Tibial artery (tissue), 4 donors: ENCODE results near the gene GLRX3.

ENCODE experiments used
- DNase-seq, 2 donors: peaks; one replicate each; pipeline ENCODE4 v3.0.0-alpha.2; 2019
- H3K27ac ChIP-seq, 2 donors: fragments of 200-600 bp; sonication (generic) in 1 of 2; 1 replicate in 1 of 2; 2 replicates in 1 of 2; pipeline ENCODE4 v1.5.1; 2018 to 2019; ENCODE audit warnings: mild to moderate bottlenecking in 1 of 2
- H3K27me3 ChIP-seq, 2 donors: fragments of 200-600 bp; sonication (generic) in 1 of 2; one replicate each; pipeline versions ENCODE4 v1.5.1 to v1.6.0; 2016 to 2019
- H3K36me3 ChIP-seq, 3 donors: fragments of 200-600 bp; sonication (generic) in 2 of 3; one replicate each; pipeline ENCODE4 v1.5.1; 2016 to 2019; ENCODE audit warnings: mild to moderate bottlenecking in 2 of 3
- H3K4me1 ChIP-seq, 4 donors: fragments of 200-600 bp; sonication (generic) in 2 of 4; 1 replicate in 3 of 4; 2 replicates in 1 of 4; pipeline ENCODE4 v1.5.1; 2016 to 2019
- H3K4me3 ChIP-seq, 2 donors: fragments of 200-600 bp; sonication (generic) in 1 of 2; 1 replicate in 1 of 2; 2 replicates in 1 of 2; pipeline ENCODE4 v1.5.1; 2018 to 2019; ENCODE audit warnings: mild to moderate bottlenecking in 2 of 2
- H3K9me3 ChIP-seq, 3 donors: fragments of 200-600 bp; sonication (generic) in 1 of 3; one replicate each; pipeline ENCODE4 v1.5.1; 2016 to 2019
- intact Hi-C: fragments of 100-400 bp; cut with DNase I; formaldehyde crosslinking; loops from one replicate; pipeline ENCODE4 v1.15.0; 2023; ENCODE audit warnings: low total_unique reads
- TF ChIP-seq, protein P1 (sequence below), 2 experiments: fragments of 200-600 bp in 1 of 2; fragments of 450-650 bp in 1 of 2; IDR thresholded peaks; one replicate each; pipeline ENCODE4 v1.5.1; 2017 to 2019; ENCODE audit warnings: antibody characterized with exemption in 2 of 2, mild to moderate bottlenecking in 1 of 2, moderate library complexity in 1 of 2

GLRX3 gene

GRCh38 chr10:130208807-130209206, 72.6 kb downstream of the GLRX3 start:
- intact Hi-C loops: no loop called here
- Histone ChIP-seq H3K4me1 (no peaks in the 10 kb centered on the region), H3K27ac (no peak overlapping the region), H3K4me3 (no peak overlapping the region), H3K27me3 (no peaks in the 10 kb centered on the region), H3K36me3 (no peaks in the 10 kb centered on the region), H3K9me3 (no peaks in the 10 kb centered on the region)
- no peak for DNase-seq
- TF ChIP-seq, protein P1, sequence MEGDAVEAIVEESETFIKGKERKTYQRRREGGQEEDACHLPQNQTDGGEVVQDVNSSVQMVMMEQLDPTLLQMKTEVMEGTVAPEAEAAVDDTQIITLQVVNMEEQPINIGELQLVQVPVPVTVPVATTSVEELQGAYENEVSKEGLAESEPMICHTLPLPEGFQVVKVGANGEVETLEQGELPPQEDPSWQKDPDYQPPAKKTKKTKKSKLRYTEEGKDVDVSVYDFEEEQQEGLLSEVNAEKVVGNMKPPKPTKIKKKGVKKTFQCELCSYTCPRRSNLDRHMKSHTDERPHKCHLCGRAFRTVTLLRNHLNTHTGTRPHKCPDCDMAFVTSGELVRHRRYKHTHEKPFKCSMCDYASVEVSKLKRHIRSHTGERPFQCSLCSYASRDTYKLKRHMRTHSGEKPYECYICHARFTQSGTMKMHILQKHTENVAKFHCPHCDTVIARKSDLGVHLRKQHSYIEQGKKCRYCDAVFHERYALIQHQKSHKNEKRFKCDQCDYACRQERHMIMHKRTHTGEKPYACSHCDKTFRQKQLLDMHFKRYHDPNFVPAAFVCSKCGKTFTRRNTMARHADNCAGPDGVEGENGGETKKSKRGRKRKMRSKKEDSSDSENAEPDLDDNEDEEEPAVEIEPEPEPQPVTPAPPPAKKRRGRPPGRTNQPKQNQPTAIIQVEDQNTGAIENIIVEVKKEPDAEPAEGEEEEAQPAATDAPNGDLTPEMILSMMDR (IDR thresholded peaks at IDR 0.05): no peak

DNA sequence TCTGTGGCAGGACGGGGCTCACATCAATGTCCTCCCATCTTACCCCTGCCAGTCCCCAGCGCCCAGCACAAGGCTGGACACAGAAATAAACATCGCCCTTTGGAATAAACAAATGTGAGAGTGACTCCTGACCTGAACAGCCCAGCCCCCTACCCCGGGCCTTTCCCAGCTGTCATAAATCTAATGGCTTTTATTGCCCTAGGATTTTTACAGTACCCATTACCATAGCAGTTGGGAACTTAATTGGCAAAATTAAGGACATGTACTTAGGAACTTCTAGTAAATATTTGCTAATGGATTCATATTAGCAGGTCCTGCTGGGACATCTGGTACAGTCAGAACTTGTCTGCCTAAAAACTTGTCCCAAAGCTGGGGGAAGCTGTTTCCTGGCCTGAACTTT, 76.6 kb downstream of the GLRX3 start:
- Histone ChIP-seq H3K4me1 (no peaks in the 10 kb centered on the region), H3K4me3 (no peak overlapping the region), H3K36me3 (no peaks in the 10 kb centered on the region), H3K9me3 (peaks cover 0 to 3% (median 0%) of the 10 kb centered on the region in 3 donors), H3K27ac (no peak overlapping the region), H3K27me3 (no peaks in the 10 kb centered on the region)
- TF ChIP-seq, protein P1 (IDR thresholded peaks at IDR 0.05): no peak
- DNase-seq: no peak
- intact Hi-C loops: no loop called here

- H3K27me3 ChIP-seq: no peaks in the 10 kb centered on the region
- H3K27ac ChIP-seq: no peak overlapping the region
- no peak overlapping the region for H3K4me3 ChIP-seq
- H3K36me3 ChIP-seq: no peaks in the 10 kb centered on the region
- intact Hi-C loops: no loop called here
- no peaks in the 10 kb centered on the region for H3K4me1 ChIP-seq
- DNase-seq: no peak
- TF ChIP-seq, protein P1 (IDR thresholded peaks at IDR 0.05): no peak
- peaks cover 0 to 3% (median 0%) of the 10 kb centered on the region in 3 donors for H3K9me3 ChIP-seq
These were observed 77.3 kb downstream of the GLRX3 start for GRCh38 chr10:130213286-130214080.

- Histone ChIP-seq H3K9me3 (peaks cover 0 to 3% (median 0%) of the 10 kb centered on the region in 3 donors), H3K36me3 (no peaks in the 10 kb centered on the region), H3K27ac (no peak overlapping the region), H3K4me3 (no peak overlapping the region), H3K27me3 (no peaks in the 10 kb centered on the region), H3K4me1 (no peaks in the 10 kb centered on the region)
- peak in 1 of 2 donors; percentile 34 for DNase-seq
- TF ChIP-seq, protein P1 (IDR thresholded peaks at IDR 0.05): no peak
- intact Hi-C loops: no loop called here
These were observed 78.2 kb downstream of the GLRX3 start for GRCh38 chr10:130214431-130214830.

- intact Hi-C loops: no loop called here
- Histone ChIP-seq H3K9me3 (peaks cover 0 to 3% (median 0%) of the 10 kb centered on the region in 3 donors), H3K36me3 (no peaks in the 10 kb centered on the region), H3K4me3 (no peak overlapping the region), H3K27ac (no peak overlapping the region), H3K27me3 (no peaks in the 10 kb centered on the region), H3K4me1 (no peaks in the 10 kb centered on the region)
- TF ChIP-seq, protein P1 (IDR thresholded peaks at IDR 0.05): no peak
- DNase-seq: peak; percentile 5 to 28
These were observed 79.2 kb downstream of the GLRX3 start for GRCh38 chr10:130215151-130215930.
